Measurements from ENCODE around the gene HS3ST5. TPM values are rescaled to one million over a fixed set of nuclear protein-coding genes. Genes with fewer than 3 reads are reported as not detected.

HS3ST5 gene
- total and polyA plus RNA-seq, 4 donors: not detected

DNA sequence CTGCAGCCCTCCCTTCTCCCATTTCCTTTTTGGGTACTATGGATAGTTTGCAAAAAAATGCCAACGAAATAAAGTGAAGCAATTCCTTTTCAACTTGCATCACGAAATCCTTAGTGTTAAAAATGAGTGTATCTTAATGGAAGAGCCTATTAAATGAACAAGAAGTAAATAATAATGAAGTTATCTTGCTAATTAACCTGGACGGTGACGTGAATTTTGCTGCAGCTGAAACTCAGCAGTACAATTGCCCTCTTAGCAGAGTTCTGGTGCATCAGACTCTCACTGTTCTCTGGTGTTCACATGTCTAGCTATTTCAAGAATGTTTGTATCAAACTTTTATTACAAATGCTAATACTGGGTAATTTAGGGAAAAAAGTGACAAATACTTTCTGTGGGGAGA, 252.2 kb downstream of the HS3ST5 start:
- WGBS: 51% methylated on average over 4 of the region's 4 CpGs
- no peak for DNase-seq (ENCODE audit: low spot score)
- peaks cover 0 to 2% (median 0%) of the 10 kb centered on the region in 4 donors for H3K27me3 ChIP-seq (ENCODE audit: control insufficient read depth in 4 of 4, insufficient read depth in 4 of 4, low read length in 3 of 4)
- no peak overlapping the region for H3K27ac ChIP-seq (ENCODE audit: low read depth in 1 of 2, low read length in 2 of 2)
- H3K9ac ChIP-seq (ENCODE audit: low read depth in 1 of 2, low read length in 2 of 2): no peak overlapping the region
- H3K9me3 ChIP-seq (ENCODE audit: control insufficient read depth in 4 of 4, low read length in 3 of 4): no peaks in the 10 kb centered on the region
- H3K36me3 ChIP-seq (ENCODE audit: control insufficient read depth in 4 of 4, insufficient read depth in 3 of 4, low read depth in 1 of 4, low read length in 3 of 4): no peaks in the 10 kb centered on the region
- no peaks in the 10 kb centered on the region for H3K4me1 ChIP-seq (ENCODE audit: control insufficient read depth in 4 of 4, insufficient read depth in 4 of 4, low read length in 3 of 4)
- H3K4me3 ChIP-seq (ENCODE audit: low read depth in 1 of 3, low read length in 3 of 3): no peak overlapping the region
- TF ChIP-seq, protein P1, sequence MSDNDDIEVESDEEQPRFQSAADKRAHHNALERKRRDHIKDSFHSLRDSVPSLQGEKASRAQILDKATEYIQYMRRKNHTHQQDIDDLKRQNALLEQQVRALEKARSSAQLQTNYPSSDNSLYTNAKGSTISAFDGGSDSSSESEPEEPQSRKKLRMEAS (IDR thresholded peaks at IDR 0.05): no peak
- no peak for TF ChIP-seq EGR1 (IDR thresholded peaks at IDR 0.05; ENCODE audit: low read depth in 2 of 2)
- TF ChIP-seq RAD21 (IDR thresholded peaks at IDR 0.05): no peak
- TF ChIP-seq, protein P2, sequence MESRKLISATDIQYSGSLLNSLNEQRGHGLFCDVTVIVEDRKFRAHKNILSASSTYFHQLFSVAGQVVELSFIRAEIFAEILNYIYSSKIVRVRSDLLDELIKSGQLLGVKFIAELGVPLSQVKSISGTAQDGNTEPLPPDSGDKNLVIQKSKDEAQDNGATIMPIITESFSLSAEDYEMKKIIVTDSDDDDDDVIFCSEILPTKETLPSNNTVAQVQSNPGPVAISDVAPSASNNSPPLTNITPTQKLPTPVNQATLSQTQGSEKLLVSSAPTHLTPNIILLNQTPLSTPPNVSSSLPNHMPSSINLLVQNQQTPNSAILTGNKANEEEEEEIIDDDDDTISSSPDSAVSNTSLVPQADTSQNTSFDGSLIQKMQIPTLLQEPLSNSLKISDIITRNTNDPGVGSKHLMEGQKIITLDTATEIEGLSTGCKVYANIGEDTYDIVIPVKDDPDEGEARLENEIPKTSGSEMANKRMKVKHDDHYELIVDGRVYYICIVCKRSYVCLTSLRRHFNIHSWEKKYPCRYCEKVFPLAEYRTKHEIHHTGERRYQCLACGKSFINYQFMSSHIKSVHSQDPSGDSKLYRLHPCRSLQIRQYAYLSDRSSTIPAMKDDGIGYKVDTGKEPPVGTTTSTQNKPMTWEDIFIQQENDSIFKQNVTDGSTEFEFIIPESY (IDR thresholded peaks at IDR 0.05): no peak
- no peak for TF ChIP-seq TAF1 (conservative IDR thresholded peaks at IDR 0.05)
- no peak for TF ChIP-seq NR2F2 (IDR thresholded peaks at IDR 0.05)

- Histone ChIP-seq H3K9me3 (ENCODE audit: control insufficient read depth in 4 of 4, low read length in 3 of 4) (no peaks in the 10 kb centered on the region), H3K4me3 (ENCODE audit: low read depth in 1 of 3, low read length in 3 of 3) (no peak overlapping the region), H3K27me3 (ENCODE audit: control insufficient read depth in 4 of 4, insufficient read depth in 4 of 4, low read length in 3 of 4) (peaks cover 0 to 2% (median 0%) of the 10 kb centered on the region in 4 donors), H3K36me3 (ENCODE audit: control insufficient read depth in 4 of 4, insufficient read depth in 3 of 4, low read depth in 1 of 4, low read length in 3 of 4) (no peaks in the 10 kb centered on the region), H3K27ac (ENCODE audit: low read depth in 1 of 2, low read length in 2 of 2) (no peak overlapping the region), H3K9ac (ENCODE audit: low read depth in 1 of 2, low read length in 2 of 2) (no peak overlapping the region), H3K4me1 (ENCODE audit: control insufficient read depth in 4 of 4, insufficient read depth in 4 of 4, low read length in 3 of 4) (no peaks in the 10 kb centered on the region)
- no peak for TF ChIP-seq HNF4A (conservative IDR thresholded peaks at IDR 0.05)
- TF ChIP-seq, protein P3, sequence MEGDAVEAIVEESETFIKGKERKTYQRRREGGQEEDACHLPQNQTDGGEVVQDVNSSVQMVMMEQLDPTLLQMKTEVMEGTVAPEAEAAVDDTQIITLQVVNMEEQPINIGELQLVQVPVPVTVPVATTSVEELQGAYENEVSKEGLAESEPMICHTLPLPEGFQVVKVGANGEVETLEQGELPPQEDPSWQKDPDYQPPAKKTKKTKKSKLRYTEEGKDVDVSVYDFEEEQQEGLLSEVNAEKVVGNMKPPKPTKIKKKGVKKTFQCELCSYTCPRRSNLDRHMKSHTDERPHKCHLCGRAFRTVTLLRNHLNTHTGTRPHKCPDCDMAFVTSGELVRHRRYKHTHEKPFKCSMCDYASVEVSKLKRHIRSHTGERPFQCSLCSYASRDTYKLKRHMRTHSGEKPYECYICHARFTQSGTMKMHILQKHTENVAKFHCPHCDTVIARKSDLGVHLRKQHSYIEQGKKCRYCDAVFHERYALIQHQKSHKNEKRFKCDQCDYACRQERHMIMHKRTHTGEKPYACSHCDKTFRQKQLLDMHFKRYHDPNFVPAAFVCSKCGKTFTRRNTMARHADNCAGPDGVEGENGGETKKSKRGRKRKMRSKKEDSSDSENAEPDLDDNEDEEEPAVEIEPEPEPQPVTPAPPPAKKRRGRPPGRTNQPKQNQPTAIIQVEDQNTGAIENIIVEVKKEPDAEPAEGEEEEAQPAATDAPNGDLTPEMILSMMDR (IDR thresholded peaks at IDR 0.05; ENCODE audit: low read depth, low read length, missing input control): no peak
- TF ChIP-seq, protein P4, sequence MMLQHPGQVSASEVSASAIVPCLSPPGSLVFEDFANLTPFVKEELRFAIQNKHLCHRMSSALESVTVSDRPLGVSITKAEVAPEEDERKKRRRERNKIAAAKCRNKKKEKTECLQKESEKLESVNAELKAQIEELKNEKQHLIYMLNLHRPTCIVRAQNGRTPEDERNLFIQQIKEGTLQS (IDR thresholded peaks at IDR 0.05): no peak
- TF ChIP-seq FOXA2 (IDR thresholded peaks at IDR 0.05): no peak
- TF ChIP-seq SP1 (IDR thresholded peaks at IDR 0.05): no peak
- TF ChIP-seq NR2F2 (IDR thresholded peaks at IDR 0.05): no peak
- no peak for TF ChIP-seq JUND (IDR thresholded peaks at IDR 0.05)
- no peak for TF ChIP-seq EGR1 (IDR thresholded peaks at IDR 0.05; ENCODE audit: low read depth in 2 of 2)
- TF ChIP-seq, protein P2 (IDR thresholded peaks at IDR 0.05): no peak
- no peak for TF ChIP-seq YY1 (IDR thresholded peaks at IDR 0.05)
- no peak for TF ChIP-seq RAD21 (IDR thresholded peaks at IDR 0.05)
- TF ChIP-seq, protein P1 (IDR thresholded peaks at IDR 0.05): no peak
- TF ChIP-seq TAF1 (conservative IDR thresholded peaks at IDR 0.05): no peak
- TF ChIP-seq, protein P5, sequence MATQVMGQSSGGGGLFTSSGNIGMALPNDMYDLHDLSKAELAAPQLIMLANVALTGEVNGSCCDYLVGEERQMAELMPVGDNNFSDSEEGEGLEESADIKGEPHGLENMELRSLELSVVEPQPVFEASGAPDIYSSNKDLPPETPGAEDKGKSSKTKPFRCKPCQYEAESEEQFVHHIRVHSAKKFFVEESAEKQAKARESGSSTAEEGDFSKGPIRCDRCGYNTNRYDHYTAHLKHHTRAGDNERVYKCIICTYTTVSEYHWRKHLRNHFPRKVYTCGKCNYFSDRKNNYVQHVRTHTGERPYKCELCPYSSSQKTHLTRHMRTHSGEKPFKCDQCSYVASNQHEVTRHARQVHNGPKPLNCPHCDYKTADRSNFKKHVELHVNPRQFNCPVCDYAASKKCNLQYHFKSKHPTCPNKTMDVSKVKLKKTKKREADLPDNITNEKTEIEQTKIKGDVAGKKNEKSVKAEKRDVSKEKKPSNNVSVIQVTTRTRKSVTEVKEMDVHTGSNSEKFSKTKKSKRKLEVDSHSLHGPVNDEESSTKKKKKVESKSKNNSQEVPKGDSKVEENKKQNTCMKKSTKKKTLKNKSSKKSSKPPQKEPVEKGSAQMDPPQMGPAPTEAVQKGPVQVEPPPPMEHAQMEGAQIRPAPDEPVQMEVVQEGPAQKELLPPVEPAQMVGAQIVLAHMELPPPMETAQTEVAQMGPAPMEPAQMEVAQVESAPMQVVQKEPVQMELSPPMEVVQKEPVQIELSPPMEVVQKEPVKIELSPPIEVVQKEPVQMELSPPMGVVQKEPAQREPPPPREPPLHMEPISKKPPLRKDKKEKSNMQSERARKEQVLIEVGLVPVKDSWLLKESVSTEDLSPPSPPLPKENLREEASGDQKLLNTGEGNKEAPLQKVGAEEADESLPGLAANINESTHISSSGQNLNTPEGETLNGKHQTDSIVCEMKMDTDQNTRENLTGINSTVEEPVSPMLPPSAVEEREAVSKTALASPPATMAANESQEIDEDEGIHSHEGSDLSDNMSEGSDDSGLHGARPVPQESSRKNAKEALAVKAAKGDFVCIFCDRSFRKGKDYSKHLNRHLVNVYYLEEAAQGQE (IDR thresholded peaks at IDR 0.05): no peak
- TF ChIP-seq FOXA1 (IDR thresholded peaks at IDR 0.05): no peak
- no peak for TF ChIP-seq RXRA (IDR thresholded peaks at IDR 0.05)
- no peak for DNase-seq (ENCODE audit: low spot score)
- WGBS: 77% methylated on average over 2 of the region's 2 CpGs
These were observed 255.3 kb downstream of the HS3ST5 start for GRCh38 chr6:114087496-114087895.
